ENCODE data around the gene C16orf92.

GRCh38 chr16:29982560-29983419 lies 40.2 kb upstream of the C16orf92 start:
- no peak for TF ChIP-seq CTCF (conservative IDR thresholded peaks at IDR 0.05 in 1 of 2, IDR thresholded peaks at IDR 0.05 in 1 of 2; ENCODE audit: extremely low read depth in 1 of 2, insufficient read depth in 1 of 2, low read depth in 1 of 2, low read length in 2 of 2)
- no peak for TF ChIP-seq EZH2 (IDR thresholded peaks at IDR 0.05; ENCODE audit: borderline replicate concordance, low read length)
